Left ventricle myocardium superior (tissue), 1 donor: ENCODE results near the gene VWA8. TPM values are rescaled to one million over a fixed set of nuclear protein-coding genes. Genes with fewer than 3 reads are reported as not detected.

ENCODE experiments used
- ATAC-seq: fragments of 200-7000 bp; cut with Tn5 transposase; one replicate; pipeline ENCODE4 v1.9.1; 2020; ENCODE audit warnings: mild to moderate bottlenecking, moderate library complexity
- DNase-seq: peaks from one replicate; pipeline ENCODE4 v3.0.0-alpha.2; 2020
- intact Hi-C: fragments of 100-400 bp; cut with micrococcal nuclease; formaldehyde crosslinking; loops from one replicate; pipeline ENCODE4 v1.11.0; 2022
- long read RNA-seq: library from polyadenylated mRNA; unstranded; transcript quantifications from one replicate; pipeline ENCODE4 v2.0.0, GENCODE V29; 2021
- total RNA-seq: library from RNA; stranded (reverse); fragmentation: NEBNext Ultra II Directional; extraction: Animal tissue kit (Norgen Biotek cat#: 25700); gene quantifications from one replicate; pipeline ENCODE4 v1.2.1, GENCODE V29; 2021
- donor health status: DM: no; HTN: yes; CAD: no; lungs with severe emphysema.

The VWA8 gene
- total RNA-seq: 45.0 TPM
- long read RNA-seq, full-length matches to known transcripts: 2 of 19 reads
- long read RNA-seq, partial matches to known transcripts: 13 of 19 reads
- long read RNA-seq, other reads (novel, unspliced or antisense): 4 of 19 reads

GRCh38 chr13:41960637-41961465 is at the start of gene VWA8:
Gene VWA8, minus strand, starts transcription at chr13:41961109. Its CDS starts 94 bp downstream, at chr13:41961015.
- intact Hi-C loops: no loop called here
- DNase-seq (peak; percentile 90), ATAC-seq (peak; percentile 97)

GRCh38 chr13:42009057-42009456 is 48.1 kb upstream of the VWA8 start:
- no peak for DNase-seq
- no peak for ATAC-seq
- intact Hi-C loops: no loop called here

GRCh38 chr13:42007844-42008243 is 46.9 kb upstream of the VWA8 start:
- ATAC-seq (no peak), DNase-seq (no peak)
- intact Hi-C loops: no loop called here

- DNase-seq (no peak), ATAC-seq (no peak)
Observed at GRCh38 chr13:42002066-42002465, 41.2 kb upstream of the VWA8 start.

GRCh38 chr13:42001580-42001979 is 40.7 kb upstream of the VWA8 start:
- no peak for DNase-seq
- no peak for ATAC-seq
- intact Hi-C loops: no loop called here

More at GRCh38 chr13:42002066-42002465, 41.2 kb upstream of the VWA8 start:
- intact Hi-C loops: no loop called here

GRCh38 chr13:42000846-42001245 is 39.9 kb upstream of the VWA8 start:
- DNase-seq (no peak), ATAC-seq (no peak)
- intact Hi-C loops: no loop called here

- ATAC-seq (no peak), DNase-seq (no peak)
- intact Hi-C loops: no loop called here
Observed at GRCh38 chr13:41997396-41997795, 36.5 kb upstream of the VWA8 start.

- DNase-seq (no peak), ATAC-seq (peak; percentile 70)
- intact Hi-C loops: no loop called here
Observed at GRCh38 chr13:41995946-41996345, 35.0 kb upstream of the VWA8 start.

GRCh38 chr13:41995336-41995735 is 34.4 kb upstream of the VWA8 start:
- ATAC-seq (no peak), DNase-seq (no peak)
- intact Hi-C loops: no loop called here

- DNase-seq (no peak), ATAC-seq (no peak)
- intact Hi-C loops: no loop called here
Observed at GRCh38 chr13:41994696-41995095, 33.8 kb upstream of the VWA8 start.

GRCh38 chr13:41991936-41992335 is 31.0 kb upstream of the VWA8 start:
- no peak for ATAC-seq
- intact Hi-C loops: no loop called here
- no peak for DNase-seq

GRCh38 chr13:41988244-41988643 is 27.3 kb upstream of the VWA8 start:
- no peak for ATAC-seq
- DNase-seq: no peak
- intact Hi-C loops: no loop called here

- no peak for DNase-seq
- ATAC-seq: no peak
- intact Hi-C loops: no loop called here
Observed at GRCh38 chr13:41985788-41986508, 25.0 kb upstream of the VWA8 start.

GRCh38 chr13:41981951-41982715 is 21.2 kb upstream of the VWA8 start:
- intact Hi-C loops: no loop called here
- no peak for ATAC-seq
- DNase-seq: no peak

GRCh38 chr13:41978007-41978406 is 17.1 kb upstream of the VWA8 start:
- DNase-seq (no peak), ATAC-seq (no peak)
- intact Hi-C loops: no loop called here

GRCh38 chr13:41976476-41976875 is 15.6 kb upstream of the VWA8 start:
- DNase-seq (no peak), ATAC-seq (no peak)
- intact Hi-C loops: no loop called here

- DNase-seq (no peak), ATAC-seq (no peak)
- intact Hi-C loops: no loop called here
Observed at GRCh38 chr13:41974262-41974900, 13.5 kb upstream of the VWA8 start.

- ATAC-seq: peak; percentile 92
- no peak for DNase-seq
- intact Hi-C loops: no loop called here
Observed at GRCh38 chr13:41973247-41973741, 12.4 kb upstream of the VWA8 start.

GRCh38 chr13:41971848-41972247 is 10.9 kb upstream of the VWA8 start:
- DNase-seq (no peak), ATAC-seq (no peak)
- intact Hi-C loops: no loop called here
